K562 (cell line): ENCODE results near the gene MRM3. TPM values are rescaled to one million over a fixed set of nuclear protein-coding genes. Genes with fewer than 3 reads are reported as not detected.

Experiments
- ATAC-seq: fragments of 200-7000 bp; cut with Tn5 transposase; 3 replicates; pipeline ENCODE4 v1.9.1; 2020; ENCODE audit warnings: moderate library complexity
- BruUV-seq: library from RNA; stranded (reverse); fragments of 400-500 nt; replicated peaks from 2 replicates; lab custom pipeline; 2021; lab: Mats Ljungman, UMichigan
- CTCF ChIA-PET: fragments of 300-600 bp; formaldehyde crosslinking; extraction: SDS; loops from one replicate; lab custom pipeline; 2021; ENCODE audit warnings: low intra/inter-chr PET ratio; lab: Yijun Ruan, JAX
- POLR2A ChIA-PET: fragments of 300-600, 350-650 bp; sonication (Branson Sonifier 250); formaldehyde crosslinking; extraction: SDS; loops from one replicate; lab custom pipeline; 2021; ENCODE audit warnings: antibody characterized with exemption, inconsistent platforms; lab: Yijun Ruan, JAX
- DNase-seq, 4 experiments: peaks; one replicate each; pipeline versions ENCODE4 v3.0.0 to v3.0.0-alpha.2; 2011 to 2018; ENCODE audit warnings: low spot score in 3 of 4, mixed read lengths in 3 of 4; ENCODE audit errors: extremely low read depth in 1 of 4
- FAIRE-seq: peaks from 2 replicates; lab custom pipeline; 2011; peaks lifted over from hg19 to GRCh38; lab: Jason Lieb, UNC
- H2AFZ ChIP-seq: 2 replicates; pipeline ENCODE4 v1.6.0; 2011; ENCODE audit warnings: low read depth, low read length, control low read depth, inconsistent platforms
- H3K27ac ChIP-seq: fragments of 200-600 bp; 3 replicates; pipeline ENCODE4 v1.8.0; 2011; ENCODE audit warnings: low read depth, mild to moderate bottlenecking, control low read depth, inconsistent platforms, low read length, moderate library complexity, mixed read lengths; ENCODE audit errors: extremely low read depth
- H3K27me3 ChIP-seq, 2 experiments: fragments of 300-600 bp in 1 of 2; 2 replicates in 1 of 2; 3 replicates in 1 of 2; pipeline versions ENCODE4 v1.6.0 to v1.8.0; 2011; ENCODE audit warnings: inconsistent platforms in 2 of 2, low read length in 2 of 2, mild to moderate bottlenecking in 1 of 2, mixed read lengths in 1 of 2, moderate library complexity in 1 of 2; ENCODE audit not compliant: control insufficient read depth in 2 of 2, insufficient read depth in 2 of 2
- H3K36me3 ChIP-seq: fragments of 300-600 bp; 3 replicates; pipeline ENCODE4 v1.8.0; 2011; ENCODE audit warnings: mild to moderate bottlenecking, low read length, inconsistent platforms; ENCODE audit not compliant: control insufficient read depth, insufficient read depth
- H3K4me1 ChIP-seq, 2 experiments: fragments of 200-600 bp in 1 of 2; replicated peaks in 1 of 2; 2 replicates in 1 of 2; 3 replicates in 1 of 2; pipeline versions ENCODE4 v1.5.1 to v1.8.0; 2011; ENCODE audit warnings: inconsistent platforms in 2 of 2, low read length in 2 of 2, mild to moderate bottlenecking in 1 of 2, mixed read lengths in 1 of 2, moderate library complexity in 1 of 2; ENCODE audit not compliant: control insufficient read depth in 2 of 2, insufficient read depth in 2 of 2
- H3K4me2 ChIP-seq: 2 replicates; pipeline ENCODE4 v1.6.1; 2011; ENCODE audit warnings: low read length, control low read depth, inconsistent platforms, mixed read lengths; ENCODE audit not compliant: insufficient read depth
- H3K4me3 ChIP-seq: fragments of 200-600 bp; sonication (generic), shearing (Covaris generic); 2 replicates; pipeline ENCODE4 v1.5.1; 2016; ENCODE audit warnings: control low read depth, inconsistent platforms
- H3K79me2 ChIP-seq: fragments of 200-600 bp; 3 replicates; pipeline ENCODE4 v1.8.0; 2011; ENCODE audit warnings: low read length, inconsistent platforms; ENCODE audit not compliant: control insufficient read depth, insufficient read depth
- H3K9ac ChIP-seq, 2 experiments: 2 replicates each; pipeline versions ENCODE4 v1.6.0 to v1.6.1; 2011; ENCODE audit warnings: low read depth in 2 of 2, low read length in 2 of 2, control low read depth in 1 of 2, inconsistent platforms in 1 of 2, mild to moderate bottlenecking in 1 of 2, mixed read lengths in 1 of 2; ENCODE audit not compliant: insufficient read depth in 1 of 2
- H3K9me1 ChIP-seq: one replicate; pipeline ENCODE4 v1.6.0; 2011; ENCODE audit warnings: inconsistent platforms, mild to moderate bottlenecking, low read length, moderate library complexity; ENCODE audit not compliant: control insufficient read depth, insufficient read depth
- H3K9me3 ChIP-seq: replicated peaks from 2 replicates; pipeline ENCODE4 v1.5.1; 2011; ENCODE audit warnings: low read depth, low read length, inconsistent platforms; ENCODE audit not compliant: control insufficient read depth, insufficient read depth
- H4K20me1 ChIP-seq: replicated peaks from 2 replicates; pipeline ENCODE4 v1.6.1; 2011; ENCODE audit warnings: low read length, inconsistent platforms, mixed read lengths; ENCODE audit not compliant: control insufficient read depth, insufficient read depth
- ARID3B ChIP-seq: fragments of 250-450 bp; sonication (Bioruptor Pico); IDR thresholded peaks from 2 replicates; pipeline ENCODE4 v1.4.0; 2020; ENCODE audit warnings: borderline replicate concordance
- CREM ChIP-seq: IDR thresholded peaks from 2 replicates; pipeline ENCODE4 v1.6.1; 2014; ENCODE audit warnings: antibody characterized with exemption, low read depth
- CTCF ChIP-seq, 3 experiments: IDR thresholded peaks in 2 of 3; conservative IDR thresholded peaks in 1 of 3; 2 replicates each; pipeline ENCODE4 v1.5.1; 2011 to 2012; ENCODE audit warnings: low read length in 3 of 3, mild to moderate bottlenecking in 3 of 3, control low read depth in 2 of 3, improper control_type of control experiment in 1 of 3, inconsistent platforms in 1 of 3, low read depth in 1 of 3, mixed read lengths in 1 of 3, moderate library complexity in 1 of 3; ENCODE audit not compliant: insufficient read depth in 2 of 3
- E2F6 ChIP-seq, 2 experiments: IDR thresholded peaks; 2 replicates each; pipeline ENCODE4 v1.6.1; 2011; ENCODE audit warnings: borderline replicate concordance in 1 of 2, control low read depth in 1 of 2, low read depth in 1 of 2, low read length in 1 of 2, mild to moderate bottlenecking in 1 of 2, mixed read lengths in 1 of 2, moderate library complexity in 1 of 2; ENCODE audit not compliant: insufficient read depth in 1 of 2, insufficient read length in 1 of 2, poor library complexity in 1 of 2, severe bottlenecking in 1 of 2; ENCODE audit errors: extremely low read depth in 1 of 2
- ESRRB ChIP-seq: fragments of 250-450 bp; sonication (Bioruptor Pico); IDR thresholded peaks from 2 replicates; pipeline ENCODE4 v1.5.0; 2020; ENCODE audit warnings: mild to moderate bottlenecking, moderate library complexity, borderline replicate concordance
- HNRNPUL1 ChIP-seq: fragments of 200-400 bp; formaldehyde crosslinking; IDR thresholded peaks from 2 replicates; pipeline ENCODE4 v1.6.1; 2017; ENCODE audit warnings: low read length
- MAZ ChIP-seq, 2 experiments: fragments of 450-650 bp in 1 of 2; sonication (generic) in 1 of 2; formaldehyde crosslinking; IDR thresholded peaks in 1 of 2; conservative IDR thresholded peaks in 1 of 2; 2 replicates each; pipeline versions ENCODE4 v1.4.0 to v1.5.0; 2020; ENCODE audit warnings: mild to moderate bottlenecking in 1 of 2, missing genetic modification reagents in 1 of 2
- NKRF ChIP-seq: fragments of 450-650 bp; IDR thresholded peaks from 2 replicates; pipeline ENCODE4 v1.6.1; 2016; ENCODE audit warnings: borderline replicate concordance
- RAD21 ChIP-seq, 2 experiments: fragments of 250-450 bp in 1 of 2; fragments of 450-650 bp in 1 of 2; sonication (Bioruptor Pico) in 1 of 2; formaldehyde crosslinking in 1 of 2; IDR thresholded peaks in 1 of 2; conservative IDR thresholded peaks in 1 of 2; 2 replicates each; pipeline versions ENCODE4 v1.4.0 to v1.8.0; 2020 to 2022; ENCODE audit warnings: mild to moderate bottlenecking in 2 of 2, moderate library complexity in 1 of 2
- ZBTB33 ChIP-seq: sonication (generic); formaldehyde crosslinking; IDR thresholded peaks from 2 replicates; pipeline ENCODE4 v1.8.1; 2023; ENCODE audit warnings: mild to moderate bottlenecking, missing genetic modification reagents
- WGBS: fragments of 100-300 bp; shearing (Covaris generic); methylation state at CpG from one replicate; pipeline ENCODE4 v1.1.6; 2016; ENCODE audit warnings: low coverage, mixed read lengths; ENCODE audit not compliant: insufficient coverage; ENCODE audit errors: missing lambda C conversion rate; 5-methylcytosine and 5-hydroxymethylcytosine counted together
- in situ Hi-C: fragments of 300-500 bp; cut with MboI; formaldehyde crosslinking; loops from 4 replicates; pipeline ENCODE4 v1.15.0; 2018; ENCODE audit warnings: inconsistent platforms, mixed read lengths
- intact Hi-C: fragments of 100-400 bp; cut with micrococcal nuclease; formaldehyde crosslinking; loops from 2 replicates; pipeline ENCODE4 v1.14.2; 2022
- polyA plus RNA-seq, 8 experiments: library from polyadenylated mRNA; depleted of rRNA in 4 of 8; stranded (reverse) in 5 of 8; unstranded in 3 of 8; fragments of >200 nt; fragmentation: Nextera tagmentation in 2 of 8; fragmentation: Illumina TruSeq in 1 of 8; extraction: Ambion mirVana in 2 of 8; extraction: Trizol in 1 of 8; gene quantifications; 2 replicates each; pipeline versions ENCODE4 v1.2.1 to v1.2.3, GENCODE V29; 2011 to 2014; ENCODE audit warnings: inconsistent platforms in 1 of 8, missing spikeins in 1 of 8
- total RNA-seq, 7 experiments: library from RNA; depleted of rRNA in 6 of 7; stranded (reverse); fragments of >200 nt in 6 of 7; fragmentation: Illumina TruSeq in 2 of 7; extraction: Trizol in 2 of 7; gene quantifications; 2 replicates each; pipeline versions ENCODE4 v1.2.1 to v1.2.3, GENCODE V29; 2011 to 2021; ENCODE audit warnings: low replicate concordance in 1 of 7

Gene MRM3
- total and polyA plus RNA-seq, 9 of the 15 experiments (the other 6 are each of a cell fraction or from before 2014, with no cell fraction given), result 2.4 to 24.8 (median 18.3) TPM

- intact Hi-C loops, result loop anchor here (2.0 to 5.0 kb wide), 2 partner anchors 186 to 202 kb away; partner anchors contain the start of gene TIMM22
- 46% methylated on average over 11 of the region's 18 CpGs for WGBS
- H3K4me1 ChIP-seq, result peaks cover 0 to 3% of the 10 kb centered on the region in 2 experiments; a peak in 1 of 5 replicates
- ATAC-seq (peak; percentile 93), FAIRE-seq (peak; percentile 83), DNase-seq (peak; percentile 54 to 65 (median 61))
- no peak overlapping the region for H3K4me3 ChIP-seq
- ChIA-PET POLR2A (no interaction called here), CTCF (interaction anchor here (0.6 to 2.5 kb wide), 6 partner anchors 11 to 1902 kb away, joined by 3 to 16 read pairs (median 8); no protein-coding TSS in a partner anchor)
- peaks cover 23% of the 10 kb centered on the region; the same call in 1 of the 3 replicates for H3K36me3 ChIP-seq
- H3K27me3 ChIP-seq, result peaks cover 6 to 20% of the 10 kb centered on the region in 2 experiments; a peak in 4 of 5 replicates
- H3K9me3 ChIP-seq, result no peaks in the 10 kb centered on the region
- no TSS peak for BruUV-seq
- in situ Hi-C loops, result loop anchor here (5.0 kb wide), 1 partner anchor 262 kb away; no protein-coding TSS in a partner anchor
- H3K9me1 ChIP-seq, result no peaks in the 10 kb centered on the region
- no peaks in the 10 kb centered on the region for H3K79me2 ChIP-seq
- no peak overlapping the region for H3K9ac ChIP-seq
- 0 out of 2 replicates have a peak, but pooled peaks cover 7% of the 10 kb centered on the region for H4K20me1 ChIP-seq
- H3K27ac ChIP-seq, result no peak overlapping the region
- no peak overlapping the region for H2AFZ ChIP-seq
- no peak overlapping the region for H3K4me2 ChIP-seq
- TF ChIP-seq ESRRB (CRISPR knock-in tag) (no peak), HNRNPUL1 (no peak), NKRF (no peak), ARID3B (CRISPR knock-in tag) (no peak), ZBTB33 (CRISPR knock-in tag) (peak; percentile 56; the same call in 1 of the 2 replicates), E2F6 (IDR thresholded peaks at IDR 0.05; ENCODE audit: borderline replicate concordance in 1 of 2, extremely low read depth in 1 of 2, insufficient read depth in 1 of 2, insufficient read length in 1 of 2, low read depth in 1 of 2, low read length in 1 of 2, poor library complexity in 1 of 2, severe bottlenecking in 1 of 2) (peak in 1 of 2 experiments; percentile 36), CREM (peak; percentile 46; the same call in 1 of the 2 replicates), MAZ (CRISPR knock-in tag; conservative IDR thresholded peaks at IDR 0.05 in 1 of 2, IDR thresholded peaks at IDR 0.05 in 1 of 2) (peak in 1 of 2 experiments; percentile 90; a peak in 2 of 4 replicates), CTCF (IDR thresholded peaks at IDR 0.05 in 2 of 3, conservative IDR thresholded peaks at IDR 0.05 in 1 of 3; ENCODE audit: insufficient read depth in 2 of 3, low read depth in 1 of 3, low read length in 3 of 3) (peak; percentile 76 to 81 (median 77)), RAD21 (CRISPR knock-in tag; conservative IDR thresholded peaks at IDR 0.05 in 1 of 2, IDR thresholded peaks at IDR 0.05 in 1 of 2) (peak; percentile 68 to 85)
Observed at GRCh38 chr17:794876-795275, 12.7 kb downstream of the MRM3 start.
